Stimulated activated naive CD8-positive, alpha-beta T cell treated with anti-CD3 and anti-CD28 coated beads, Interleukin-15, Interleukin-2, amounts not matched to agents 100 ng/mL and 50 ng/mL, for 24 hours (primary cell): ENCODE data around the gene ICAM4.
A peak's percentile ranks its signal among the peaks of the same experiment; 100 is the strongest.

Experiments
- H3K27ac Mint-ChIP-seq: one replicate; pipeline ENCODE4 v1.8.0; 2021; ENCODE audit warnings: mild to moderate bottlenecking, mixed read lengths
- H3K27me3 Mint-ChIP-seq: one replicate; pipeline ENCODE4 v1.8.0; 2021; ENCODE audit warnings: mixed read lengths
- H3K36me3 Mint-ChIP-seq: one replicate; pipeline ENCODE4 v1.8.0; 2021; ENCODE audit warnings: low read depth, mixed read lengths
- H3K4me1 Mint-ChIP-seq: one replicate; pipeline ENCODE4 v1.8.0; 2021; ENCODE audit warnings: low read depth, mixed read lengths
- H3K4me3 Mint-ChIP-seq: one replicate; pipeline ENCODE4 v1.8.0; 2021; ENCODE audit warnings: mild to moderate bottlenecking, mixed read lengths
- H3K9me3 Mint-ChIP-seq: one replicate; pipeline ENCODE4 v1.8.0; 2021; ENCODE audit warnings: mixed read lengths

Gene ICAM4

GRCh38 chr19:10317045-10317856 lies 30.5 kb downstream of the ICAM4 start:
- peaks cover 21% of the 10 kb centered on the region for H3K4me1 Mint-ChIP-seq
- no peaks in the 10 kb centered on the region for H3K9me3 Mint-ChIP-seq
- H3K4me3 Mint-ChIP-seq: no peak overlapping the region
- peaks cover 46% of the 10 kb centered on the region for H3K36me3 Mint-ChIP-seq
- H3K27me3 Mint-ChIP-seq: no peaks in the 10 kb centered on the region
- no peak overlapping the region for H3K27ac Mint-ChIP-seq

DNA sequence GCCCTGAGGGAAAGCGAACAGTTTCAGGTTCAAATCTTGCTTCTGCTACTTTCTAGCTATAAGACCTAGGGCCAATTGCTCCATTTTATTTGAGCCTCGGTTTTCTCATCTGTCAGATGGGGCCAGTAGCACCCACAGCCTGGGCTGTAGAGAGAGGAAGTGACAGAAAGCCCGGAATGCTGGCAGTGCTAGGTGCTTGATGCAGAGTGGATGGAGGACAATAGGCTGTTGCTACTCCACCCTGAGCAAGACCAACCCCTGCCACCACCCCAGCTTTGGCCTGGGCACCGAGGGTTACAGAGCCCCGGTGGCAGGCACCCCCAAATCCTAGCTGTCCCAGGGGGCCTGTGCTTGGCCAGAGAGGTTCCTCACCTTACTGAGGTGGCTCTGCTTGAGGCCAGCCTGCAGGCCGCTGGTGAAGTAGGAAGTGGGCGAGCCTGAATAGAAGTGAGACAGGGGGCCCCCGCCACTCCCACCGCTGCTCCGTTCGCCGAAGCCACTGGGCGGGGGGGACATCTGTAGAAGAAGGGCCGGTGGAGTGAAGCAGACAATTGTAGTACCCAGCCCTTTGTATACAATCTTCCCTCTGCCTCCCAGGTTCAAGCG lies 31.2 kb downstream of the ICAM4 start:
- Mint-ChIP-seq H3K4me3 (no peak overlapping the region), H3K27me3 (no peaks in the 10 kb centered on the region), H3K27ac (no peak overlapping the region), H3K9me3 (no peaks in the 10 kb centered on the region), H3K4me1 (peaks cover 21% of the 10 kb centered on the region), H3K36me3 (peaks cover 45% of the 10 kb centered on the region)

- Mint-ChIP-seq H3K4me1 (peaks cover 21% of the 10 kb centered on the region), H3K27me3 (no peaks in the 10 kb centered on the region), H3K9me3 (no peaks in the 10 kb centered on the region), H3K36me3 (peaks cover 41% of the 10 kb centered on the region), H3K4me3 (no peak overlapping the region), H3K27ac (no peak overlapping the region)
These were observed 32.3 kb downstream of the ICAM4 start for GRCh38 chr19:10318807-10319682.

- no peak overlapping the region for H3K27ac Mint-ChIP-seq
- no peak overlapping the region for H3K4me3 Mint-ChIP-seq
- peaks cover 7% of the 10 kb centered on the region for H3K4me1 Mint-ChIP-seq
- no peaks in the 10 kb centered on the region for H3K9me3 Mint-ChIP-seq
- H3K27me3 Mint-ChIP-seq: no peaks in the 10 kb centered on the region
- peaks cover 40% of the 10 kb centered on the region for H3K36me3 Mint-ChIP-seq
These were observed 34.1 kb downstream of the ICAM4 start for GRCh38 chr19:10320602-10321416.

DNA sequence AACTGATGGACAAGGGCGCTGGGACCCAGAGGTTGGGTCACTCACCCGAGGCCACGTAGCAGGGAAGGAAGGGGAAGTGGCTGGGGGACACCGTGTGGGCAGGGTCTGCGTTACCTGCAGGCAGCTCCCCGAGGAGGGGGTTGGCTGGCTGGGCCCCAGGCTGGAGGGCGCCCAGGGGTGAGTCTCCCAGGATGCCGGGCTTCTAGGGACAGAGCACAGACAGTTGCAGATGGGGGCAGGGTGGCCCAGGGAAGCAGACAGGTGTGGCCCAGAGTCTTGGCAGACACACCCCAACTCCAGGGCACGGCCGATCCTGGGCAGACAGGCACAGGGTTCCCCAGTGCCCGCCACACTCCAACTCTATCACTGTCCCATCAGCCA lies 34.7 kb downstream of the ICAM4 start:
- no peaks in the 10 kb centered on the region for H3K27me3 Mint-ChIP-seq
- no peaks in the 10 kb centered on the region for H3K9me3 Mint-ChIP-seq
- no peak overlapping the region for H3K4me3 Mint-ChIP-seq
- no peak overlapping the region for H3K27ac Mint-ChIP-seq
- H3K4me1 Mint-ChIP-seq: peaks cover under 1% of the 10 kb centered on the region
- H3K36me3 Mint-ChIP-seq: peaks cover 35% of the 10 kb centered on the region

- Mint-ChIP-seq H3K9me3 (no peaks in the 10 kb centered on the region), H3K4me1 (no peaks in the 10 kb centered on the region), H3K27ac (peak overlapping the region; percentile 27), H3K4me3 (no peak overlapping the region), H3K27me3 (no peaks in the 10 kb centered on the region), H3K36me3 (peaks cover 34% of the 10 kb centered on the region)
These were observed 35.4 kb downstream of the ICAM4 start for GRCh38 chr19:10321874-10322835.

DNA sequence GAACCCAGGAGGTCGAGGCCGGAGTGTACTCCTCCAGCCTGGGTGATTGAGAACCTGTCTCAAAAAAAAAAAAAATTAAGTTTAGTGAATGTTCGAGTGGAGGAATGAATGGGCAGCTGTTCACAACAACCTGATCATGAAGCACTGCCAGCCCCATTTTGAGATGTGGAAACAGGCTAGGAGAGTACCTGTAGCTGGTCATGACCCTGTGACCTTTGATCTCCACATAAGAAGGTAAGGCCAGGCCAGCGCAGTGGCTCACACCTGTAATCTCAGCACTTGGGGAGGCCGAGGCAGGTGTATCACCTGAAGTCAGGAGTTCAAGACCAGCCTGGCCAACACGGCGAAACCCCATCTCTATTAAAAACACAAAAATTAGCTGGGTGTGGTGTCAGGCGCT lies 39.0 kb downstream of the ICAM4 start:
- Mint-ChIP-seq H3K27ac (no peak overlapping the region), H3K9me3 (no peaks in the 10 kb centered on the region), H3K36me3 (peaks cover 46% of the 10 kb centered on the region), H3K27me3 (no peaks in the 10 kb centered on the region), H3K4me3 (no peak overlapping the region), H3K4me1 (peaks cover 2% of the 10 kb centered on the region)

DNA sequence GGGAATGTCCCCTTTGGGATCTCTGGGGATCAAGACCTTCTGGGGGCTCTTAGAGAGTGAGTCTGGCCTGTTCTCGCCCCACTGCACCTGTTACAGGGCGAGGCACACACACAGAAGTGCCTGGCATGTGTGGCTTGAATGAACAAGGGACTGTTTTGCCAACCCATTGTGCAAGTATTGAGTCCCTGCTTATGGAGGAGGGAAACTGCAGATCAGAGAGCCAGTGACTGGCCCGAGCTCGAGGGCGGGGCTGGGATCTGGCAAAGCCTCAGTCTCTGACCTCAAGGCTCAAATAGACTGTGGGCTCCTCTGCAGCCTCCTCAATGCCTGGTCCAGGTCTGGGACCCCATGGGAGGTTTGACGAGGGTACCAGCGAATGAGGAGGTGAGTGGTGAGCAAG lies 41.0 kb downstream of the ICAM4 start:
- H3K9me3 Mint-ChIP-seq: no peaks in the 10 kb centered on the region
- H3K27me3 Mint-ChIP-seq: no peaks in the 10 kb centered on the region

GRCh38 chr19:10328558-10329429 lies 42.0 kb downstream of the ICAM4 start:
- Mint-ChIP-seq H3K9me3 (no peaks in the 10 kb centered on the region), H3K27ac (no peak overlapping the region), H3K27me3 (no peaks in the 10 kb centered on the region), H3K36me3 (peaks cover 56% of the 10 kb centered on the region), H3K4me3 (no peak overlapping the region), H3K4me1 (peaks cover 26% of the 10 kb centered on the region)

More for the DNA sequence above, 41.0 kb downstream of the ICAM4 start:
- Mint-ChIP-seq H3K27ac (no peak overlapping the region), H3K36me3 (peaks cover 50% of the 10 kb centered on the region), H3K4me1 (peaks cover 18% of the 10 kb centered on the region), H3K4me3 (no peak overlapping the region)

GRCh38 chr19:10329555-10329954 lies 42.8 kb downstream of the ICAM4 start:
- Mint-ChIP-seq H3K27ac (no peak overlapping the region), H3K4me1 (peaks cover 33% of the 10 kb centered on the region), H3K36me3 (peaks cover 54% of the 10 kb centered on the region), H3K27me3 (no peaks in the 10 kb centered on the region), H3K9me3 (no peaks in the 10 kb centered on the region), H3K4me3 (no peak overlapping the region)

DNA sequence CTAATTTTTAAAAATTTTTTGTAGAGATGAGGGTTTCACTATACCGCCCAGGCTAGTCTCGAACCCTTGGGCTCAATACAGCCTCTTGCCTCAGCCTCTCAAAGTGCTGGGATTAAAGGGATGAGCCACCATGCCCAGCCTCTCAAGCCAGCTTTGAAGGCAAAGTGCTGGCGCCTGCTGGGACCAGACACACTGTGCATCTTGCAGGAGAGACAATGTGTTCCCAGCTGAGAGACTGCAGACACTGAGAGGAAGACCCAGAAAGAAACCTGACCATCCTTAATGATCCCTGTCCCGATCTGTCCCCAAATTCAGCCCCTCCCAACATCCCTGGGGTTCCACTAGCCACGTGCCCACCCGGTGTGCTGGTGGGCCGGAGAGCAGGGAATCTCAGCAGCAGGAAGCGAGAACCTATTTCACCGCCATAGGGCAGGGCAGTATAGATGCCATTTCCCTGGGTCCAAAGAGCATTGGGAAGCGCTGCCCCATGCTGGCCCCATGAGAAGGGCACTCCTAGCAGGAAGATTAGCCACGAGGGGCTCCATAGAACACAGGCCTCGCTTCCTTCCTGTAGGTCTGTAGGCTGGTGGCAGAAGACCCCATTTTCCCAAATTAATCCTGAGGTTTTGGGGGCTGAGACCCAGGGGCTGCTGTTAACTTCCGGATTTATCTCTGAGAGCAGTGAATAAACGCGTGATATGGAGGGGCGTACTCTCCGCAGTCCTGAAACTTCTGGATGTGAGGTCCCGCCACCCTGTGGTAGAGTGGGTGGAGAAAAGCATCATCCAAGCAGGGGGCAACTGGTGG lies 45.6 kb downstream of the ICAM4 start:
- Mint-ChIP-seq H3K9me3 (no peaks in the 10 kb centered on the region), H3K4me1 (peaks cover 45% of the 10 kb centered on the region), H3K4me3 (peak overlapping the region; percentile 99), H3K27ac (peak overlapping the region; percentile 98), H3K36me3 (peaks cover 51% of the 10 kb centered on the region), H3K27me3 (no peaks in the 10 kb centered on the region)

- peaks cover 46% of the 10 kb centered on the region for H3K36me3 Mint-ChIP-seq
- H3K4me1 Mint-ChIP-seq: peaks cover 48% of the 10 kb centered on the region
- H3K27me3 Mint-ChIP-seq: no peaks in the 10 kb centered on the region
- peak within 1 kb of the TSS; percentile 99 for H3K4me3 Mint-ChIP-seq
- H3K27ac Mint-ChIP-seq: peak within 1 kb of the TSS; percentile 98
- H3K9me3 Mint-ChIP-seq: no peaks in the 10 kb centered on the region
These were observed 46.4 kb downstream of the ICAM4 start, which contains the start of gene RAVER1 for GRCh38 chr19:10332965-10333757. Gene RAVER1 (minus strand): TSS chr19:10333529. CDS start chr19:10333507, 22 bp downstream.
